SK-N-MC (cell line): Measurements from ENCODE around the gene CIAO3.

Source experiments
- DNase-seq: peaks from one replicate; pipeline ENCODE4 v3.0.0-alpha.2; 2011; ENCODE audit warnings: low read depth, low spot score
- H3K27ac ChIP-seq: fragments of 200-600 bp; sonication (generic); 2 replicates; pipeline ENCODE4 v1.5.1; 2016; ENCODE audit warnings: mixed run types
- H3K36me3 ChIP-seq: fragments of 200-600 bp; sonication (generic); 2 replicates; pipeline ENCODE4 v1.6.1; 2017; ENCODE audit warnings: antibody characterized with exemption, low read length, mixed read lengths; ENCODE audit not compliant: insufficient read depth
- H3K4me3 ChIP-seq: fragments of 200-600 bp; sonication (generic); 2 replicates; pipeline ENCODE4 v1.5.1; 2016
- H3K9ac ChIP-seq: fragments of 200-600 bp; sonication (generic); 2 replicates; pipeline ENCODE4 v1.8.0; 2017; ENCODE audit warnings: mixed run types, mixed read lengths; ENCODE audit not compliant: insufficient read length
- H3K9me3 ChIP-seq: fragments of 200-600 bp; sonication (generic); 2 replicates; pipeline ENCODE4 v1.6.1; 2017; ENCODE audit warnings: low read depth, mild to moderate bottlenecking, antibody characterized with exemption, low read length, moderate library complexity, mixed read lengths
- EZH2 ChIP-seq: fragments of 200-600 bp; sonication (generic); IDR thresholded peaks from one replicate; pipeline ENCODE4 v1.6.1; 2017; ENCODE audit warnings: antibody characterized with exemption
- FOXP2 ChIP-seq: optimal IDR thresholded peaks from 2 replicates; pipeline ENCODE3; 2011; ENCODE audit warnings: mild to moderate bottlenecking, moderate library complexity; ENCODE audit not compliant: insufficient read depth; ENCODE audit errors: extremely low read length, control extremely low read depth
- POLR2AphosphoS5 ChIP-seq: IDR thresholded peaks from 2 replicates; pipeline ENCODE4 v1.6.1; 2012; ENCODE audit warnings: mild to moderate bottlenecking, low read depth, low read length, borderline replicate concordance

CIAO3 gene

DNA sequence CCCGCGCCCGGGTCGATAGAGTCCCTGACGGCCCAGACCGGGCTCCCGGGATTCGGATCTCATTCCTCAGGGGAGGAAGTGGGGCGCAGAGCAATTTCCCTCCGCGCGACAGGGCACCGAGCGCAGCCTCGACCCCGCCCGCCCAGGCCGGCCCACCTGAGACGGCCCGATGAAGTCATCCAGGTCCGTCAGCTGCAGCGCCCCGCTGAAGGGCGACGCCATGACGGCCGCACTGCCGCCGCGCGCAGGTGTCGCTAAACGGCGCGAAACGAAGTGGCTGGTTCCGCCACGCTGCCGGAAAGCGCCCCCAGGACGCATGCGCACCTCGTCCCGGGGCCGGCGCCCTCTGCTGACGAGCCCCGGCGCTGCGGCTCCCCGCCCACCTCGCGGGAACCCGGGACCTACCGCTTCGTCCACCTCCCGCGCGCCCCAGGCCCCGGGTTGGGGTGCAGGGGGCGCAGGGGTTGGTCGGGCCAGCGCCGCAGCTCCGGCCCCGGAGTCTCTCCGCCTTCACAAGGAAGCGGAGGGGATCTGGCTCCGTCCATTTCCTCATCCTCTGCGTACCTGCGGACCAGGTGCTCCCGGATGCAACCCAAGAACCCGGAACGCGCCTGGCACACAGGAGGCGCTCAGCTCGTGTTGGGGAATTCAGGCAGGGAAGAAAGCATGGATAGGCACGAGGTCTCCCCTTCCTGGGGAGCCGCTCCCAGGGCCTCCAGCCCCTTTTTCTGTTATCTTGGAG, at the start of gene CIAO3:
Gene CIAO3 (minus strand): TSS at position 234 of the 742 bp plus-strand sequence. CDS start 12 bp downstream, at position 222.
- DNase-seq = peak; percentile 22
- TF ChIP-seq POLR2AphosphoS5 (peak; percentile 77), FOXP2 (peak; percentile 60), EZH2 (no peak)

GRCh38 chr16:790086-790485, 49.3 kb upstream of the CIAO3 start:
- Histone ChIP-seq H3K36me3 (peaks cover 14% of the 10 kb centered on the region; the same call in 1 of the 2 replicates), H3K27ac (no peak overlapping the region), H3K9me3 (no peaks in the 10 kb centered on the region), H3K4me3 (no peak overlapping the region), H3K9ac (no peak overlapping the region)
- TF ChIP-seq EZH2 (no peak), POLR2AphosphoS5 (no peak), FOXP2 (no peak)
- no peak for DNase-seq

More for the DNA sequence above, at the start of gene CIAO3:
- Histone ChIP-seq H3K4me3 (peak within 1 kb of the TSS; percentile 88), H3K36me3 (no peaks in the 10 kb centered on the region; the same call in 1 of the 2 replicates), H3K9ac (peak within 1 kb of the TSS; percentile 92), H3K9me3 (no peaks in the 10 kb centered on the region), H3K27ac (no peak within 1 kb of the TSS)

GRCh38 chr16:789191-789850, 48.5 kb upstream of the CIAO3 start:
- Histone ChIP-seq H3K9me3 (no peaks in the 10 kb centered on the region), H3K9ac (peak overlapping the region; percentile 90), H3K4me3 (peak overlapping the region; percentile 94), H3K27ac (no peak overlapping the region), H3K36me3 (peaks cover 14% of the 10 kb centered on the region; the same call in 1 of the 2 replicates)
- no peak for DNase-seq
- TF ChIP-seq FOXP2 (no peak), EZH2 (no peak), POLR2AphosphoS5 (no peak)

DNA sequence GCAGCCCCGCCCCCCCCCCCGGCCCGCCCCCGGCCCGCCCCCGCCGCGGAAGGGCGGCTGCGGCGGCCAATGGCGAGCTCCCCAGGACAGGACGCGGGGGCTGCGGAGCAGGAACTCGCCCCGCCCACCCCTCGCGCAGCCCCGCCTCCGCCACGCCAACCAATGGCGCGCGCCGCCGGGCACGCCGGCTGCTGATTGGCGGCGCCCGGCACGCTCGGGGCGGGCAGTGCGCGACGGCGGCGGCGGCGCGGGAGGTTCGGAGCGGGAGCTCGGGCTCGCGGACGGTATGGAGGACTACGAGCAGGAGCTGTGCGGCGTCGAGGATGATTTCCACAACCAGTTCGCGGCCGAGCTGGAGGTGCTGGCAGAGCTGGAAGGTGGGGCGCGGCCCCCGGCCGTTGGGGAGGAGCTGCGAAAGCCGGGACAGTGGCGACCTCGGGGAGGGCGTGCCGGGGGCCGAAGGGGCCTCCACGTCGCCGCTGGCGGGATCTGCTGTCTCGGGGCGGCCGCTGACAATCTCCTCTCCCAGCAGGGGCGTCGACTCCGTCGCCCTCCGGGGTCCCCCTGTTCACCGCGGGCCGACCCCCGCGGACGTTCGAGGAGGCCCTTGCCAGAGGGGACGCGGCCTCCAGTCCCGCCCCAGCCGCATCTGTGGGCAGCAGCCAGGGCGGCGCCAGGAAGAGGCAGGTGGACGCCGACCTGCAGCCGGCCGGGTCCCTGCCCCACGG, 47.8 kb upstream of the CIAO3 start, which contains the start of gene CHTF18:
Gene CHTF18 (plus strand): TSS at position 222 of the 728 bp plus-strand sequence. CDS start 65 bp downstream, at position 287.
- Histone ChIP-seq H3K9me3 (no peaks in the 10 kb centered on the region), H3K9ac (peak within 1 kb of the TSS; percentile 90), H3K36me3 (peaks cover 14% of the 10 kb centered on the region; the same call in 1 of the 2 replicates), H3K27ac (no peak within 1 kb of the TSS), H3K4me3 (peak within 1 kb of the TSS; percentile 94)
- TF ChIP-seq POLR2AphosphoS5 (peak; percentile 79), EZH2 (no peak)
- DNase-seq = no peak

DNA sequence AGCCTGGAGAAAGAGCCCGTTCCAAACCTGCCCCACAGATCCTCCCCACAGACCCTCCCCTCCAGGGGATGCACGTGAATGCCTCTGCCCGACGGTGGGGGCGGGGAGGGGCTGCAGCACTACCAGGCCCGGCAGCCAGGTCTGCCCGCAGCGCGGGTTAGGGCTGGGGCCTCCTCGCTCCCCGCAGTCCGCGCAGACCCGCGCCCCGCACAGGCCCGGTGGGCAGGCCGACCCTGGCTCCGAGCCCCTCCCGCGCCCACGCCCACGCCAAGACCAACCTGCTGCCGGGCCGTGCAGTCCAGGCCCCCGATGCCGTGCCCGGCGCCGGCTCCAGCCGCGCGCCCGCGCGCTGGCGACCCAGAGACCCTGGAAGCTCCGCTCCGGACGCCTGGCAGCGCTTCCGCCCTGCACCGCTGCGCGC, 47.2 kb upstream of the CIAO3 start, which contains the start of gene RPUSD1:
Gene RPUSD1 (minus strand): TSS at position 404 of the 421 bp plus-strand sequence. CDS start 644 bp downstream, outside the sequence.
- TF ChIP-seq EZH2 (no peak), FOXP2 (no peak), POLR2AphosphoS5 (no peak)
- Histone ChIP-seq H3K4me3 (peak within 1 kb of the TSS; percentile 94), H3K9ac (peak within 1 kb of the TSS; percentile 90), H3K27ac (no peak within 1 kb of the TSS), H3K36me3 (peaks cover 14% of the 10 kb centered on the region; the same call in 1 of the 2 replicates), H3K9me3 (no peaks in the 10 kb centered on the region)
- no peak for DNase-seq

- peaks cover 14% of the 10 kb centered on the region; the same call in 1 of the 2 replicates for H3K36me3 ChIP-seq
- no peak overlapping the region for H3K27ac ChIP-seq
- peak overlapping the region; percentile 89 for H3K9ac ChIP-seq
- peak overlapping the region; percentile 84 for H3K4me3 ChIP-seq
- no peaks in the 10 kb centered on the region for H3K9me3 ChIP-seq
- no peak for DNase-seq
- TF ChIP-seq EZH2 (no peak), FOXP2 (no peak), POLR2AphosphoS5 (no peak)
Measured at GRCh38 chr16:787321-787966, 46.6 kb upstream of the CIAO3 start.

DNA sequence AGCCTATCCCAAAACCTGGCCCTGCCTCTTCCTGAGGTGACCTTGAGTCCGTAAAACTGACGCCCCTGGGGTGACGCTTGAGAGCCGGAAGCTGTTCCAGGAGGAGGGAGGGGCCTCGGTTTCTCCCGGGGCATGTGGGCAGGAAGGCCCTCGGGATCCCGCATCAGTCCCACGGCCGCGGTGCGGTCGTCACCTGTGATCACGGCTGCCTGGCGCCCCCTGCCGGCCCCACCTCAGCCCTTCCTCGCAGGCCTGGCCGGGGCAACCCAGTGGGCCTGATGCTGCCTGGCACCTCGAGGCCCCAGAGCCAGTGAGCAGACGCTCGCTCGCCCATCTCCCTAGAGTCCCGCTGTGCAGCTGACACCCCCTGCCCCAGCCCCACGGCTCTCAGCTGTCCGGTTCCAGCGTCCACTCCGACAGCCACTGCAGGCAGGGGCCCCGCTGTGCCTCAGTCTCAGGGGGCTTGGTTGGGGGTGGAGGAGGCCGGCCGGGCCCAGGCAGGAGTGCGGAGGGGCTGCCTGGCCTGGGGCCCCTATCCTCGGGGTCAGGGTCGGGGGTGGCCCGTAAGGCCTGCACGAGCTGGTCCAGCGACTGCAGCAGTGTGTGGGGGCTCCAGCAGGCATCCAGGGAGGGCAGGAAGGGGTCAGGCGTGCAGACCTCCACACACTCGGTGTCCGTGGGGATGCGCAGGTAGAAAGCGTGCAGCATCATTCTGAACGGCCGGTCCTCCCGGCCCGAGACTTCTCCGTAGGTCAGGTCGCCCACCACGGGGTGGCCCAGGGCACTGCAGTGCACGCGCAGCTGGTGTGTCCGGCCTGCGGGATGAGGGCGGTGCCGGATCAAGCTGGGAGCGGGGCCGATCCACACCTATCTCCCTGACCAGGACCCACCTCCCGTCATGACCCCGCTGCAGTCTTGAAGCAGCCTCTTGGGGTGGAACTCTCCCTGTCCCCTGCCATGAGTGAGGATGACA, 45.1 kb upstream of the CIAO3 start:
- Histone ChIP-seq H3K4me3 (no peak overlapping the region), H3K36me3 (peaks cover 4% of the 10 kb centered on the region; the same call in 1 of the 2 replicates), H3K9ac (no peak overlapping the region), H3K9me3 (no peaks in the 10 kb centered on the region), H3K27ac (no peak overlapping the region)
- no peak for TF ChIP-seq POLR2AphosphoS5
- no peak for TF ChIP-seq FOXP2
- no peak for TF ChIP-seq EZH2
- DNase-seq = no peak
